Measurements from ENCODE around the gene CRYBG3.
A peak's percentile ranks its signal among the peaks of the same experiment; 100 is the strongest.

The CRYBG3 gene

DNA sequence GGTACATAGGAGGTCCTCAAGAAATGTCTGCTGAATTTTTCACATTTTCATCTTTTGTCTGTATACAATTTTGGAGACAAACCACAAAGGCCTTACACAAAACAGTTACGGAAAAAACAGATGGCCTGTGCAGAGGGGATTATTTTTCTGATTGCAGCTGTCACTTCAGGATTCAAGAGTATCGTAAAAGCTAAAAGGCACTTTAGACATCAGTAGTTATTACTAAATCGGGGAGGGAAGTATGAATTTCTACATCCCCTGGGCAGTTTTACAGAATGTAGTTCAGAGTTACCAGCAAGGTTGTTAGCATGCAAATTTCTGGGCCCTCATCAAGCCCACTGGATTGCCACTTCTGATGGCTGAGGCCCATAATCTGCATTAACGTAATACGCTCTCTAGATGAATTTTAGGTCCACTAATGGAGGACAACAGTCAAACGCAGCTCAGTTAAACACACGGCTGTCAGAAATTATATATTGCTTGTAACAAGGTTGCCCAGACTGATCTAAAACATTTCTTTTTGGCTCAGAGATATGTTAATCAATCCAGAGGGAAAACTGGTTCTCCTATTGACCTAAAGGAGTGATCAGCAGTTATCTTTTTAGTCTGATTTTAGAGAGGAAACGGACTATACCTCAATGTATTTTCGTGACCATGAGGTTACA, 149.3 kb downstream of the CRYBG3 start:
- Histone ChIP-seq H3K27me3 (no peaks in the 10 kb centered on the region), H3K36me3 (peaks cover 0 to 11% (median 6%) of the 10 kb centered on the region in 3 donors), H3K4me3 (peak overlapping the region; percentile 76 to 93), H3K9me3 (no peaks in the 10 kb centered on the region), H3K4me1 (peaks cover 0 to 11% (median 0%) of the 10 kb centered on the region in 4 donors), H3K27ac (peak overlapping the region; percentile 82 to 91)
- DNase-seq: no peak
- intact Hi-C loops (cut with DNase I; ENCODE audit: low total_unique reads): loop anchor here (10.0 kb wide), 1 partner anchor 146 kb away; the partner anchor contains the start of gene CRYBG3
- TF ChIP-seq, protein P1, sequence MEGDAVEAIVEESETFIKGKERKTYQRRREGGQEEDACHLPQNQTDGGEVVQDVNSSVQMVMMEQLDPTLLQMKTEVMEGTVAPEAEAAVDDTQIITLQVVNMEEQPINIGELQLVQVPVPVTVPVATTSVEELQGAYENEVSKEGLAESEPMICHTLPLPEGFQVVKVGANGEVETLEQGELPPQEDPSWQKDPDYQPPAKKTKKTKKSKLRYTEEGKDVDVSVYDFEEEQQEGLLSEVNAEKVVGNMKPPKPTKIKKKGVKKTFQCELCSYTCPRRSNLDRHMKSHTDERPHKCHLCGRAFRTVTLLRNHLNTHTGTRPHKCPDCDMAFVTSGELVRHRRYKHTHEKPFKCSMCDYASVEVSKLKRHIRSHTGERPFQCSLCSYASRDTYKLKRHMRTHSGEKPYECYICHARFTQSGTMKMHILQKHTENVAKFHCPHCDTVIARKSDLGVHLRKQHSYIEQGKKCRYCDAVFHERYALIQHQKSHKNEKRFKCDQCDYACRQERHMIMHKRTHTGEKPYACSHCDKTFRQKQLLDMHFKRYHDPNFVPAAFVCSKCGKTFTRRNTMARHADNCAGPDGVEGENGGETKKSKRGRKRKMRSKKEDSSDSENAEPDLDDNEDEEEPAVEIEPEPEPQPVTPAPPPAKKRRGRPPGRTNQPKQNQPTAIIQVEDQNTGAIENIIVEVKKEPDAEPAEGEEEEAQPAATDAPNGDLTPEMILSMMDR (IDR thresholded peaks at IDR 0.05): no peak

DNA sequence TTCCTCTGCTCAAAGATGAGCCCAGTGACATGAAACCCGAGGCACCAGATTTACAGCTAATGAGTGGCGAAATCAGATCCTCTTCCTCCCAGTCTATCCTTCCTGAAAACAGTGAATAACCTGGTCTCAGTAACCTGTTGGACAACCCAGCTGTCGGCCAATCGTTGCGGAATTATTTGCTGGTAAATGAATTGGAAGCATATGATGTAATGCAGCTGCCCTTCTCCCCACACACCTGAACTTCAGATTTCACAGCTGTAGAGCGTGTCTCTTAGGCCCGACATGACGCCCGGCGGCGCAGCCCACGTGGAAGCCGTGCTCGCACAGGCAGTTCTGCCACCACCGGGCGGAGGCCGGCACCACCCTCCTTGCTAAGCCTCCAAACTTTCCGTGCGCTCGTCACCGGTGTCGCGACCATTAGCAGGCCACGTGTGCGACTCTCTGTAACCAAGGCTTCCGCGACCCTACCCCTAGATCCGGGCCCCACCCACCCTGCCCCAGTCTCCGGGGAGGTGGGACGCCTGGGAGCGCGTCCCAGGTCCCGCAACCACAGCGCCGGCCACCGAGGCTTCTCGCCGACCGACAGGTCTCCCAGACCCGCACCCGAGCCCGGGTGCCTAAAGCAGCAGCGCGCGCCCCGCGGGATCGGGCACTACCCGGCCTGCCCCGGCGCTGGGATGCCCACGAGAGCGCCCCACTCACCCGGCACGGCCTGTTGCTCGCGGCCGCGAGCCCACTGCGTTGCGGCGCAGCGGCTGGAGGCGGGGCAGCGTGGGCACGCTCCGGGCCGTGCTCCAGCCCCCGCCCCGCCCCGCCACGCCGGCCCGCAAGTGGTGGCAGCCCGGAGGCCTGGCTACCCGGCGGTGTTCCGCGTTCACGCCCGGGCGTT, 150.1 kb downstream of the CRYBG3 start, which contains the start of gene RIOX2:
Gene RIOX2 (minus strand): TSS at position 753 of the 889 bp plus-strand sequence. CDS start 4,838 bp downstream, outside the sequence.
- DNase-seq: peak; percentile 57 to 80
- peaks cover 0 to 6% (median 6%) of the 10 kb centered on the region in 3 donors for H3K36me3 ChIP-seq
- intact Hi-C loops (cut with DNase I; ENCODE audit: low total_unique reads): loop anchor here (10.0 kb wide), 1 partner anchor 147 kb away; the partner anchor contains the start of gene CRYBG3
- H3K27me3 ChIP-seq: no peaks in the 10 kb centered on the region
- peak within 1 kb of the TSS; percentile 76 to 93 for H3K4me3 ChIP-seq
- H3K27ac ChIP-seq: peak within 1 kb of the TSS; percentile 82 to 91
- TF ChIP-seq, protein P1 (IDR thresholded peaks at IDR 0.05): no peak
- H3K9me3 ChIP-seq: no peaks in the 10 kb centered on the region
- peaks cover 0 to 11% (median 0%) of the 10 kb centered on the region in 4 donors for H3K4me1 ChIP-seq

DNA sequence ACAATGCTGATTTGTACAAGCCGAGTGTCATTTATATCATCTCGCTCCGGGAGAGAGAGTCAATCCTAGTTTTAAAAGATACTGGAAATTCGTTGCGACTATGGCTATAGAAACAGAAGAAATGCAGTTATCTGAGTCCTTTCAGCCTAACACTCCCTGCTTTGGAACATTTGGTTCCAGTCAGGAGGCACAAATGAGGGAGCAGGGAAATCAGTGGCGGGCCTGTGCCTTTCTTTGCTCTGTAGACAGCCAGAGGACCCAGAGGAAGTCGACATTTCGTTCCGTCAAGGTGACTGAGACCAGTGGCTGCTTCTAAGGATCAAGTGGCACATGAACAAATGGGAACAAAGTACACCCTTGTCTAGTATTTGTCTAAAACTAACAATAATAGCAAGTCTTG, 151.2 kb downstream of the CRYBG3 start:
- Histone ChIP-seq H3K4me1 (peaks cover 0 to 11% (median 0%) of the 10 kb centered on the region in 4 donors), H3K27ac (peak overlapping the region in 1 of 2 donors; percentile 91), H3K9me3 (no peaks in the 10 kb centered on the region), H3K4me3 (peak overlapping the region in 1 of 2 donors; percentile 76), H3K27me3 (no peaks in the 10 kb centered on the region), H3K36me3 (no peaks in the 10 kb centered on the region)
- intact Hi-C loops (cut with DNase I; ENCODE audit: low total_unique reads): loop anchor here (10.0 kb wide), 1 partner anchor 148 kb away; the partner anchor contains the start of gene CRYBG3
- TF ChIP-seq, protein P1 (IDR thresholded peaks at IDR 0.05): no peak
- DNase-seq: no peak

DNA sequence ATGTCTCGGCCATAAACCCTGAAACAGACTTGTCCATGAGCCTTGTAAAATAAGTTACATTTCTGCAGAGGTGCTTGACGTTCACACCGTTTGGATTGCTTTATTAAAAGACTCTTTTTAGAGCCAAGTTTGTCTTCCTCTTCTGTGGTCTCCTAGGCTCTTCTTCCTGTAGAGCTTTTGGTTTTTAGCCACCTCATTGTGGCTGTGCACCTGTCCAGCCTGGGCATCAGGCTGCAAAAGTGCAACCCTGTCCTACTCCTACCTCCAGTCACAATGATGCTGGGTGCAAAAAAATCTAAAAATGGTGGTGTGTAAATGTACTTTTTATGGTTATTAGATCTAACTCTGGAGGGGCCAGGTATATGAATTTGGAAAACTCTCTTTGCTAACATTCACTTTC, 153.2 kb downstream of the CRYBG3 start:
- no peaks in the 10 kb centered on the region for H3K36me3 ChIP-seq
- TF ChIP-seq, protein P1 (IDR thresholded peaks at IDR 0.05): no peak
- no peaks in the 10 kb centered on the region for H3K27me3 ChIP-seq
- no peak overlapping the region for H3K27ac ChIP-seq
- H3K4me3 ChIP-seq: no peak overlapping the region
- DNase-seq: no peak
- peaks cover 0 to 11% (median 0%) of the 10 kb centered on the region in 4 donors for H3K4me1 ChIP-seq
- intact Hi-C loops (cut with DNase I; ENCODE audit: low total_unique reads): loop anchor here (10.0 kb wide), 1 partner anchor 150 kb away; the partner anchor contains the start of gene CRYBG3
- no peaks in the 10 kb centered on the region for H3K9me3 ChIP-seq

DNA sequence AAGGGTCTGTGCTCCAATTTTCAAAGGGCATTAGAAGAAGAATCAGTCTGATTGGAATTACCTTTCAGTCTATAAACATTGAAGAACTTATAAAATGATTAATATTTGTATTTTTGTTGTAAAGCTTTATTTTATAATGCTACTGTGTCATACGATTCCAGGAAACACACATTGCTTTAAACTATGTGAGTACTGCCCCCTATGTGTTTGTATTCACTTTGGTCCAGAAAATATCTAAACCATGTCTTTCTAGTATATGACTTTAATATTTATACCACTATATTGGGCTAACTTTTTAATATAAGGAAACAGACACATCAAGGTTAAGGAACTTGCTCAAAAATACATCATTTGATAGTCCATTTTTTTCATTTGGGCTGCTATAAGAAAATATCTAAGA, 153.7 kb downstream of the CRYBG3 start:
- H3K27me3 ChIP-seq: no peaks in the 10 kb centered on the region
- H3K36me3 ChIP-seq: no peaks in the 10 kb centered on the region
- H3K4me1 ChIP-seq: peaks cover 0 to 11% (median 0%) of the 10 kb centered on the region in 4 donors
- H3K4me3 ChIP-seq: no peak overlapping the region
- no peak for DNase-seq
- TF ChIP-seq, protein P1 (IDR thresholded peaks at IDR 0.05): no peak
- H3K9me3 ChIP-seq: no peaks in the 10 kb centered on the region
- intact Hi-C loops (cut with DNase I; ENCODE audit: low total_unique reads): loop anchor here (10.0 kb wide), 1 partner anchor 151 kb away; the partner anchor contains the start of gene CRYBG3
- no peak overlapping the region for H3K27ac ChIP-seq
